ENCODE data around the gene BIRC6.

BIRC6 gene

DNA sequence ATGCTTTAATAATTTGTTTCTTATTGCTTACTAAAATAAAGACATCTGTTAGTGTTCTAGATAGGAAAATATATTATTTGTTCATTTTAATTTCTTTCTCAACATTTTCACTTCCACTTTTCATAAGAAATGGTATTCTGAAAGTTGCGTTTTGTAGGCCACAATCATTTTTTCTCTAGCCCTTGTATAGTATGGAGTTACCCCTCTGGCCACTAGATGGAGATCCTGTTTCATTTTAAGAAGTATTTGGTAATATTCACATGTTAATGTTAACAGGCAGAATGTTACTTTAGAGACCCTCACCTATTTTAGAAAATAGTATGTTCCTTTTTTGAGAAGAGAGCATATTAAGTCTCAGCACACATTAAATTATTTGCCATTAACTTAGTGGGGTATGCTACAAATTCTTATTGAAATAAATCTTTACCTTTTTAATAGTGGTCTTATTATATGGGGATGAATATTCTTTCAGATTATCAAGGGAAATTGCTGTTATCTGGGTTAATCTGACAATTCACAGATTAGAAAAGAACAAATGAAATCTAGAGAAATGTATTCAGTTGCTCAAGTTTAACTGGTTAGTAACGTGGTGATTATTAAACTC, 197.1 kb downstream of the BIRC6 start:
- no peak overlapping the region for H3K27ac ChIP-seq (ENCODE audit: low read length)
- H3K9ac ChIP-seq (ENCODE audit: low read length in 2 of 2) = no peak overlapping the region
- H3K4me1 ChIP-seq (ENCODE audit: control insufficient read depth, insufficient read depth, low read length) = peaks cover under 1% of the 10 kb centered on the region
- H3K4me3 ChIP-seq (ENCODE audit: low read length in 2 of 2) = no peak overlapping the region
- no peaks in the 10 kb centered on the region for H3K9me3 ChIP-seq (ENCODE audit: control insufficient read depth in 2 of 2, low read length in 2 of 2)
- no peaks in the 10 kb centered on the region for H3K27me3 ChIP-seq (ENCODE audit: control insufficient read depth in 1 of 2, insufficient read depth in 2 of 2, low read length in 2 of 2)
- H3K36me3 ChIP-seq (ENCODE audit: control insufficient read depth in 2 of 2, insufficient read depth in 2 of 2, low read length in 2 of 2) = no peaks in the 10 kb centered on the region

DNA sequence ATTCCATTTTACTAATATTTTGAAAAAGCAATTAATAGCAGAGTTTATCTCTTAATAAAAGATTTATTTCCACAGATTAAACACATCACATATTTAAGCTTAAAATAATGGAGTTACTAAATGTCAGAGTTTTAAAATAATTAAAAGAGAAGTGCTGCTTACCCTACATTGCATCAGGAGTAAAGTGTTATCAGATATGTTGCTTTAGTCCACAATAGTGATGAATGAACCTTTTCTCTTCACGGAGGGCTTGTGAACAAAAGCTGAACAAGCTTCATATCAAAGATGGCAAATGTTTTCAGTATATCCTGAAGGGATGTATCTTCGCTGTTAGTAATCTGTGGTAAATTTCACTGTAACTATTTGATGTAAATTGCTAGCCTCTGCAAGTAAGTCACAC, 201.7 kb downstream of the BIRC6 start:
- Histone ChIP-seq H3K27ac (ENCODE audit: low read length) (peak overlapping the region; percentile 7), H3K36me3 (ENCODE audit: control insufficient read depth in 2 of 2, insufficient read depth in 2 of 2, low read length in 2 of 2) (no peaks in the 10 kb centered on the region), H3K4me3 (ENCODE audit: low read length in 2 of 2) (no peak overlapping the region), H3K4me1 (ENCODE audit: control insufficient read depth, insufficient read depth, low read length) (peaks cover 5% of the 10 kb centered on the region), H3K27me3 (ENCODE audit: control insufficient read depth in 1 of 2, insufficient read depth in 2 of 2, low read length in 2 of 2) (no peaks in the 10 kb centered on the region), H3K9me3 (ENCODE audit: control insufficient read depth in 2 of 2, low read length in 2 of 2) (no peaks in the 10 kb centered on the region), H3K9ac (ENCODE audit: low read length in 2 of 2) (no peak overlapping the region)

DNA sequence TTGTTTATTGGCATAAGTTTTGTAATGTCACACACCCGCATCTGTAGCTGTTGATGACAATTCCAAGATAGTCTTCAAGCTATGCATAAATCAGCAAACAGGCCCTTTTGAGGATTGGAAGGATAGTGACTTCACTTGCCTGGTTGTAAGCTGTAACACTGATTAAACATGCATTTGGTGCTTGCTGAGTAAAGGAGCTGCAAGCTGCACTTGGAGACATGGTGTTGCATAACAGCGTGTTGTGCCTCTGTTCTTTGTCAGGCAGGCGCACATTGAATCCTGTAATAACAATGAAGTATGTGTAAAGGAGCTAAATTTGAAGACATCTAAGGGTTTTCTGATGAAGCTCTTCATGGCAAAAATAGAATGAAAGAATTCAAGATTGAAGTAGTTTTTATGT, 202.3 kb downstream of the BIRC6 start:
- Histone ChIP-seq H3K36me3 (ENCODE audit: control insufficient read depth in 2 of 2, insufficient read depth in 2 of 2, low read length in 2 of 2) (no peaks in the 10 kb centered on the region), H3K4me3 (ENCODE audit: low read length in 2 of 2) (no peak overlapping the region), H3K9me3 (ENCODE audit: control insufficient read depth in 2 of 2, low read length in 2 of 2) (no peaks in the 10 kb centered on the region), H3K4me1 (ENCODE audit: control insufficient read depth, insufficient read depth, low read length) (peaks cover 5% of the 10 kb centered on the region), H3K27me3 (ENCODE audit: control insufficient read depth in 1 of 2, insufficient read depth in 2 of 2, low read length in 2 of 2) (no peaks in the 10 kb centered on the region), H3K9ac (ENCODE audit: low read length in 2 of 2) (no peak overlapping the region), H3K27ac (ENCODE audit: low read length) (peak overlapping the region; percentile 7)

DNA sequence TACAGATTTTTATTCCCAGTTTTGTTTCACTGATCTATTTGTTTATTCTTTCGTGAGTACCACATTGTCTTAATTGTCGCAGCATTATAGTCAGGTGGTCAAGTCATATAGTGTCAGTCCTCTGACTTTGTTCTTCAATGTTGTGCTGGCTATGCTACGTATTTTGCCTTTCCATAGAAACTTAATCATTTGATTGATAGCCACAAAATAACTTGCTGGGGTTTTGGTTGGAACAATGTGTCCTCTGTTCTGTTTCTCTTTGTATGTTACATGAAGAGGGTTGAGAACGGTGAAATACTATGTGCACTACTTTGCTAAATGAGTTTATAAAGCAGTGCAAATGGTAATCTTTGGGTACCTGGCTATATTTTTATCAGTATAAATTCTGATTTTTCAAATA, 206.1 kb downstream of the BIRC6 start:
- H3K4me3 ChIP-seq (ENCODE audit: low read length in 2 of 2) = no peak overlapping the region
- H3K9ac ChIP-seq (ENCODE audit: low read length in 2 of 2) = no peak overlapping the region
- H3K4me1 ChIP-seq (ENCODE audit: control insufficient read depth, insufficient read depth, low read length) = peaks cover 5% of the 10 kb centered on the region
- peaks cover 0 to 4% of the 10 kb centered on the region in 2 donors for H3K9me3 ChIP-seq (ENCODE audit: control insufficient read depth in 2 of 2, low read length in 2 of 2)
- H3K36me3 ChIP-seq (ENCODE audit: control insufficient read depth in 2 of 2, insufficient read depth in 2 of 2, low read length in 2 of 2) = peaks cover 0 to 3% of the 10 kb centered on the region in 2 donors
- no peaks in the 10 kb centered on the region for H3K27me3 ChIP-seq (ENCODE audit: control insufficient read depth in 1 of 2, insufficient read depth in 2 of 2, low read length in 2 of 2)
- H3K27ac ChIP-seq (ENCODE audit: low read length) = no peak overlapping the region

DNA sequence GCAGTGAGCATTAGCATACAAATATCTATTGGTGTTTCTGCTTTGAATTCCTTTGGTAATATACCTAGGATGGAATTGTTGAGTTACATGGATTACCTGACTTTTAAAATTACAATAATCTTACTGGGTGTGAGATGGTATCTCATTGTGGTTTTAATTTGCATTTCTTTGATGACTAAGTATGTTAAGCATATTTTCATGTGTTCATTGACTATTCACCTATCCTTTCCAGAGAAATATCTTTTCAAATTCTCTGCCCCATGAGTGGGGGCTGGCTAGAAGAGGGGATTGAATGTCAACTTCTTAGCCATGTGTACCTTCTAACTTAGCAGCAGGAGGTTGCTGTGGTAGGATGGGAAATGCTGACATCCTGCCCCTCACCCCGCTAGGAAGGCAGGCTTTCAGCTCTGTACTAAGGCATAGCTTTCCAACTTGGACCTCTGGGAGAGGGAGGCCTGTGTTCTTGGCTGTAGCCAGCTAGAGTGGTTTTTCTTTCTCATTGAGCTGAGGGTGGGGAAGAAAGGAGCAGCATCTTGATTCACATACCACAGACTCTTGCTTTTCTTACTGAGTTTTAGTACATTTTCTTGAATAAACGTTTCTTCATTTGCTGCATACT, 207.7 kb downstream of the BIRC6 start:
- Histone ChIP-seq H3K27ac (ENCODE audit: low read length) (no peak overlapping the region), H3K27me3 (ENCODE audit: control insufficient read depth in 1 of 2, insufficient read depth in 2 of 2, low read length in 2 of 2) (no peaks in the 10 kb centered on the region), H3K36me3 (ENCODE audit: control insufficient read depth in 2 of 2, insufficient read depth in 2 of 2, low read length in 2 of 2) (peaks cover 0 to 3% of the 10 kb centered on the region in 2 donors)

DNA sequence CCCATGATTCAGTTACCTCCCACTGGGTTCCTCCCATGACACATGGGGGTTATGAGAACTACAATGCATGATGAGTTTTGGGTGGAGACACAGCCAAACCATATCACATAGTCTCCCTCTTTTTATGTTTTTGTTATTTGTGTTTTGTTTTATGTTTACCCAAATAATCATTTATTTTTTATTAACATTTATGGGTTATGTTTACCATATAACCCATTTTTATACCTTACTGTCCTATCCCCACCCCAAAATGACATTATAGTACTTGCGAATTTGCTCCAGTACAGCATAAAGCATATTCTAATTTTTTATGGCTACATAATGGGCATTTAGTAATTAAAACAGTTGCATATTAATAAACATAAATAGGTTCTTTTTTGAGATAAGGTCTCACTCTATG, 209.1 kb downstream of the BIRC6 start:
- Histone ChIP-seq H3K4me3 (ENCODE audit: low read length in 2 of 2) (no peak overlapping the region), H3K4me1 (ENCODE audit: control insufficient read depth, insufficient read depth, low read length) (no peaks in the 10 kb centered on the region), H3K27ac (ENCODE audit: low read length) (no peak overlapping the region), H3K9me3 (ENCODE audit: control insufficient read depth in 2 of 2, low read length in 2 of 2) (peaks cover 0 to 4% of the 10 kb centered on the region in 2 donors), H3K9ac (ENCODE audit: low read length in 2 of 2) (no peak overlapping the region), H3K27me3 (ENCODE audit: control insufficient read depth in 1 of 2, insufficient read depth in 2 of 2, low read length in 2 of 2) (no peaks in the 10 kb centered on the region), H3K36me3 (ENCODE audit: control insufficient read depth in 2 of 2, insufficient read depth in 2 of 2, low read length in 2 of 2) (peaks cover 0 to 3% of the 10 kb centered on the region in 2 donors)

More for the DNA sequence above, 207.7 kb downstream of the BIRC6 start:
- Histone ChIP-seq H3K9me3 (ENCODE audit: control insufficient read depth in 2 of 2, low read length in 2 of 2) (peaks cover 0 to 4% of the 10 kb centered on the region in 2 donors), H3K9ac (ENCODE audit: low read length in 2 of 2) (no peak overlapping the region), H3K4me1 (ENCODE audit: control insufficient read depth, insufficient read depth, low read length) (no peaks in the 10 kb centered on the region), H3K4me3 (ENCODE audit: low read length in 2 of 2) (no peak overlapping the region)

DNA sequence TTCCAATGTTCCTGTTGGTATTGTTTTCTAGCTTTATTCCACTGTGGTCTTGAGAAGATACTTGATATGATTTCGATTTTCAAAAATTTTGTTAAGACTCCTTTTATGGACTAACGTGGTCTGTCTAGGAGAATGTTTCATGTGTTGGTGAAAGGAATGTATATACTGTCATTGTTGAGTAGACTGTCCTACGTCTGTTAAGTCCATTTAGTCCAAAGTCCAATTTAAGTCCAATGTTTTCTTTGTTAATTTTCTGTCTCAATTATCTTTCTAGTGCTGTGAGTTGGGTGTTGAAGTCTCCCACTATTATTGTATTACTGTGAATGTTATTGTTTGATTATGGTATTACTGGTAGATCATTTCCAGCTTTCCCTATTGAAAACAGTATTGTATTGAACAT, 215.2 kb downstream of the BIRC6 start:
- no peak overlapping the region for H3K4me3 ChIP-seq (ENCODE audit: low read length in 2 of 2)
- H3K36me3 ChIP-seq (ENCODE audit: control insufficient read depth in 2 of 2, insufficient read depth in 2 of 2, low read length in 2 of 2) = peaks cover 4% of the 10 kb centered on the region in 2 donors
- H3K27ac ChIP-seq (ENCODE audit: low read length) = no peak overlapping the region
- no peaks in the 10 kb centered on the region for H3K9me3 ChIP-seq (ENCODE audit: control insufficient read depth in 2 of 2, low read length in 2 of 2)
- no peaks in the 10 kb centered on the region for H3K27me3 ChIP-seq (ENCODE audit: control insufficient read depth in 1 of 2, insufficient read depth in 2 of 2, low read length in 2 of 2)
- H3K4me1 ChIP-seq (ENCODE audit: control insufficient read depth, insufficient read depth, low read length) = no peaks in the 10 kb centered on the region
- H3K9ac ChIP-seq (ENCODE audit: low read length in 2 of 2) = no peak overlapping the region

DNA sequence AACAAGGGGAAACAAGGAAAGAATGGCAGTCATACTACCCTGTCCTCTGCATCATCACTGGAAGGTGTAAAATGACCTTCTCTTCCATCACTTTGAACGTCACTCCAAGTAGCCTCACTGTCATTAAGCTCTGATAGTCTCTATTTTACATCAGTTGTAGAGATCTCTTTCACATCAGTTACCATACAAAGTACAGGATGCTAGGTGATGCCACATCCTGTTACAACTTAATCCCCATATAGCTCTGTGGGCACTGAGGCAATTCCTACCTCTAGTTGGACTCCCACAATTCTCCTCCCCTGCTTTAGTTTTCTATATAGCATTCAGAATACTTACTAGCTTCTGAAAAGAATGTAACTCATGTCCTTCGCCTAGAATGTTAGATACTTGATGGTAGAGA, 215.9 kb downstream of the BIRC6 start:
- Histone ChIP-seq H3K9ac (ENCODE audit: low read length in 2 of 2) (no peak overlapping the region), H3K36me3 (ENCODE audit: control insufficient read depth in 2 of 2, insufficient read depth in 2 of 2, low read length in 2 of 2) (peaks cover 4% of the 10 kb centered on the region in 2 donors), H3K9me3 (ENCODE audit: control insufficient read depth in 2 of 2, low read length in 2 of 2) (no peaks in the 10 kb centered on the region), H3K4me1 (ENCODE audit: control insufficient read depth, insufficient read depth, low read length) (no peaks in the 10 kb centered on the region), H3K4me3 (ENCODE audit: low read length in 2 of 2) (no peak overlapping the region), H3K27ac (ENCODE audit: low read length) (no peak overlapping the region), H3K27me3 (ENCODE audit: control insufficient read depth in 1 of 2, insufficient read depth in 2 of 2, low read length in 2 of 2) (no peaks in the 10 kb centered on the region)

DNA sequence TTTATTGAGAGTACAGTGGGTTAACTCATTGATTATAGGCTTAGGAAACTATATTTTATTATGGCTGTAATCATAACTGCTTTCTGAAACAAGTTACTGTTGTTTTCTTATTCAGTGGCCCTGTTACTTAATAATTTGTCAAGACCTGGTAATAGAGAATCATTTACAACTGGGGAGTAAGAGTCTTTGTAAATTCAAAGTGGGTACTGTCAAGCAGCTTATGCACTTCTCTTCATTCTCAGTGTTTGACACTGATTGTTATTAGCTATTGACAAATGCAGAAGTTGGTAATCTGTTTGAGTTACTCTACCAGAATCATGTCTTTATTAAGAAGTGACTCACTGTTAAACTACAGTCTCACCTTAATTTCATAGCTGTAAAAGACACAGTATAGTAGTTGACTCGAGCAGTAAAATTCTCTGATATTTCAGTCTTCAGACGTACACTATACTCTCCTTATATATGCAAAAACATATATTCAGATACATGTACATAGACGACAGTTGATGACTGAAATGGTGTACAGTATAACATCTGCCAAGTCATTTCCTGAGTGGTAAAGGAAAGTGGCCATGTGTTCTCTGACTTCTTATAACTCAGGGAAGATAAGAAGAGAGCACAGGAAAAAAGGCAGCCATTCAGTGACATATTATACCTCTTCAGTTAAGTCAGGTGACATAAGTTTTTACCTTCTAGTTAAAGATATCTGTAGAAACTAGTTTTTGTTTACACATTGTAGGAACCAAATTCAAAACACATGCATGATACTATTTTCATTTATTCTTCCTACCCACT, 235.0 kb downstream of the BIRC6 start:
- Histone ChIP-seq H3K4me1 (ENCODE audit: control insufficient read depth, insufficient read depth, low read length) (no peaks in the 10 kb centered on the region), H3K36me3 (ENCODE audit: control insufficient read depth in 2 of 2, insufficient read depth in 2 of 2, low read length in 2 of 2) (peaks cover 2 to 4% of the 10 kb centered on the region in 2 donors), H3K27me3 (ENCODE audit: control insufficient read depth in 1 of 2, insufficient read depth in 2 of 2, low read length in 2 of 2) (no peaks in the 10 kb centered on the region), H3K9me3 (ENCODE audit: control insufficient read depth in 2 of 2, low read length in 2 of 2) (no peaks in the 10 kb centered on the region), H3K27ac (ENCODE audit: low read length) (no peak overlapping the region), H3K9ac (ENCODE audit: low read length in 2 of 2) (no peak overlapping the region), H3K4me3 (ENCODE audit: low read length in 2 of 2) (no peak overlapping the region)

DNA sequence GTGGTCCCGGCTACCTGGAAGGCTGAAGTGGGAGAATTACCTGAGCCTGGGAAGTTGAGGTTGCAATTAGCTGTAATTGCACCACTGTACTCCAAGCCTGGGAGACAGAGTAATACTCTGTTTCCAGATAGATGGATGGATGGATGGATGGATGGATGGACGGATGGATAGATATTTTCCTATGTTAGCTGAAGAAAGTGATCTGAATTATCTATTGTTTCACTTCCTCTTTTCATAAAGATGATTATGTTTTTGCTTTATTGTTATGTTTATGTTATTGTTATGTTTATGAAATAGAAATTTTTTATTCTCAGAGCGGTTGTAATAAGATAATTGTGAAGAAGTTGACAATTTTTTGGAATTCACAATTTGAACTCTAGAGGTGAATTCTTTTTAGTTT, 237.8 kb downstream of the BIRC6 start:
- Histone ChIP-seq H3K27me3 (ENCODE audit: control insufficient read depth in 1 of 2, insufficient read depth in 2 of 2, low read length in 2 of 2) (no peaks in the 10 kb centered on the region), H3K36me3 (ENCODE audit: control insufficient read depth in 2 of 2, insufficient read depth in 2 of 2, low read length in 2 of 2) (peaks cover 2 to 4% of the 10 kb centered on the region in 2 donors), H3K4me3 (ENCODE audit: low read length in 2 of 2) (no peak overlapping the region), H3K27ac (ENCODE audit: low read length) (no peak overlapping the region), H3K4me1 (ENCODE audit: control insufficient read depth, insufficient read depth, low read length) (no peaks in the 10 kb centered on the region), H3K9ac (ENCODE audit: low read length in 2 of 2) (no peak overlapping the region), H3K9me3 (ENCODE audit: control insufficient read depth in 2 of 2, low read length in 2 of 2) (no peaks in the 10 kb centered on the region)

DNA sequence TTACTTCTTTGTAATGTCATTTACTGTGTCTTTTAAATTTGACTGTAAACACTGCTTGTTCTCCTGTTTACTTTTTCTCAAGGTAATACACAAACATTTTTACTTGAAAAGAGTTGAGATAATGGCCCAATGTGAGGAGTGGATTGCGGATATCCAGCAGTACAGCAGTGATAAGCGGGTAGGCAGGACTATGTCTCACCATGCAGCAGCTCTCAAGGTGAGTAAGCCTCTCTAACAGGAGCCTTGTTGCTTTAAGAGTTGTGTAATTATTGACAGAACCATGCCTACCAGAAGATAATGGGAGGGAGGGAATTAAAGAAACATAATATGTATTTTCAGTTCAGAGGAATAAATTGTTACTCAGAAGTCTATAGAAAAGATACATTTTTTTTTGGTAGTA, 254.5 kb downstream of the BIRC6 start:
- H3K4me1 ChIP-seq (ENCODE audit: control insufficient read depth, insufficient read depth, low read length) = no peaks in the 10 kb centered on the region
- H3K27ac ChIP-seq (ENCODE audit: low read length) = no peak overlapping the region
- H3K9ac ChIP-seq (ENCODE audit: low read length in 2 of 2) = no peak overlapping the region
- H3K9me3 ChIP-seq (ENCODE audit: control insufficient read depth in 2 of 2, low read length in 2 of 2) = no peaks in the 10 kb centered on the region
- no peaks in the 10 kb centered on the region for H3K27me3 ChIP-seq (ENCODE audit: control insufficient read depth in 1 of 2, insufficient read depth in 2 of 2, low read length in 2 of 2)
- no peak overlapping the region for H3K4me3 ChIP-seq (ENCODE audit: low read length in 2 of 2)
- H3K36me3 ChIP-seq (ENCODE audit: control insufficient read depth in 2 of 2, insufficient read depth in 2 of 2, low read length in 2 of 2) = peaks cover 12 to 24% of the 10 kb centered on the region in 2 donors
